GM18526 (cell line): Measurements from ENCODE around the gene PIK3AP1.

Experiments
- POLR2A ChIP-seq: IDR thresholded peaks from 3 replicates; pipeline ENCODE4 v1.6.1; 2011; ENCODE audit not compliant: insufficient read length; ENCODE audit errors: extremely low read depth

The PIK3AP1 gene

DNA sequence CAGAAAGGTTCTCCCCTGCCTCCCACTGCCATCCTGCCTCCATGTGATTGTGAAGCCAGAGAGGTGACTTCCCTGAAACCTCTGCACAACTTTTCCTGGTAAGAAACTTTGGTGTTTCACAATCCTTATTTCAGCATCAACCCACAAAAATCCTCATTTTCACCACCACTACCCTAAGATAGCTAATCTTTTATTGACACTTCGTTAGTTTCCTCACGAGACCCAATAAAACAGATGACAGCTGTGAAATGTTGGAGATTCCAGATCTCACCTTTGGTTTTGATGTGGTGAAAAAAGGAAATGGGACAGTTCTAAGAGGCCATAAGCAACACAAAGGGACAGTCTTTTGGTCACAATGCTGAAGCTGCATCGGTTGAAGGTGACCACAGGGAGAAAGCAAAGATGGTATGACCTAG, 73.6 kb downstream of the PIK3AP1 start:
- no peak for TF ChIP-seq POLR2A

DNA sequence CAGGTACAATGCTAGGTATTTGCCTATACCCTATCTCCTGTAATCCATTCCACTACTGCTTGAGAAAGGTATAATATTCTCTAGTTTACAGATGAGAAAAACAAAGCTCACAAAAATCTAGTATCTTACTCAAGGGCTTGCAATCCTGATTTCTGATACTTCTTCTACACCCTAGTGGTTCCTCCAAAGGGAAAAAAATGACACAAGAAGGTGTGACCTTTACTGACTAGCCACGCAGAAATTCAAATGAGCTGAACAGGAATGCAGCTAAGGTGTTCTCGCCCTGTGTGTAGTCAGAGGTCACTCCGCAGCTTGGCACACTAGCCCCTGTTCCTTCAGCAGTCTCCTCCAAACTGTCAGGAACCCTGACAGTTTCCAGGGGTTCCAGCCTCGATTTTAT, 74.0 kb downstream of the PIK3AP1 start:
- TF ChIP-seq POLR2A = no peak

DNA sequence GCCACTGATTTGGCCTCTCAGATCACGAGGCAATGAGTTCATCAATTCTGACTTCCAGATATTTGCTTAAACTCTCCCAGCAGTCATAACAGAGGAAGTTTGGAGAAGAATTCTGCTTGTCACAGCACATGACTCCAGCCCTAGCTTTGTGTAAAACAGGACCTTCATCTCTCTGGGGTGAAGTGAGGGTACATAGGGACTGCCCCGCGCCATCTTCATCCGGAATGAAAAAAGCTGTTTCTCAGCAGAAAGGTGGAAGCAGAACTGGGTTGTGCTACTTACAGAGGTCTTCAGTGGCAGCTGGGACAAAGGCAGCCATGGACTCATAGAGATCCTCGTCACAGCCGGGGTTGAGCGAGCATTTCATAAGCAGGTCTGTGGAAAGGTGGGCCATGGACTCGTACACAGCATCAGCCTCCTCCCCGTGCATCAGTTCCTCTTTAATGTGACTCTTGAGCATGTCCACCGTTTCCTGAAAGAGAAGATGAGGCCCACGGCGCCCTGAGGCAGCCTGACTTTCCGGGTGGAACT, 75.1 kb downstream of the PIK3AP1 start:
- TF ChIP-seq POLR2A = no peak

DNA sequence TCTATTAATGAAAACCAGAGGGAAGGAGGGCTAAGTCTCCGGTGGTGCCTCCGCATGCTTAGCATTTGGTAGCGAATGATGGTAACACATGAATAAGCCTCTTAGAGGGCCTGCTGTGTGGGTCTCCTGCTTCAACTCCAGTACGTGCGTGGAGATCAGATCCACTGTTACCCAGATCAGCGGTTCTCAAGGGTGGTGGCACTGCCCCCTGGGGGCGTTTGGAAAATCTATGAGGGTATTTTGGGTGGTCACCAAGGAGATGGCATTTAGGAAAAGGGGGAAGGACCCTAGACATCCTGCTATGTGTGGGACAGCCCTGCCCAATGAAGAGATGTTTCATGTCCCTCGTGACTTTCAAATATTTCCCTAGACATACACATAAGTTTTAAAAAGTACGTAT, 76.4 kb downstream of the PIK3AP1 start:
- TF ChIP-seq POLR2A = no peak

DNA sequence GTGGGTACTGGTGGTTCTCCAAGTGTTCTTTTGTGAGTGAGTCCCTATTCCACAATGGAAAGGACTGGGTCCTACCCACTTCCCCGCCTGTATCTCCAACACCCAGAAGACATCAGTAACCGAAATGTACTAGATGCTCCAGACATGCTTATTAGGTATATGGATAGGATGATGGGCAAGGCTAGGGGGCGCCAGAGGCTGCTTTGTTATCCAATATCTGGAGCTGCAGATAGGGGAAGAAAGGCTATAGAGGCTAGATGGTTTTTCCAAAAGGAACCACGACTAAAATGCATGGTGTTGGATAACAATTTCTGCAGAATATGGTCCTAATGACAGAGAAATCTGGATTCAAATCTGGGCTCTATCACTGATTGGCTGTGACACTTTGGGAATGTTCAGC, 77.3 kb downstream of the PIK3AP1 start:
- TF ChIP-seq POLR2A = no peak

DNA sequence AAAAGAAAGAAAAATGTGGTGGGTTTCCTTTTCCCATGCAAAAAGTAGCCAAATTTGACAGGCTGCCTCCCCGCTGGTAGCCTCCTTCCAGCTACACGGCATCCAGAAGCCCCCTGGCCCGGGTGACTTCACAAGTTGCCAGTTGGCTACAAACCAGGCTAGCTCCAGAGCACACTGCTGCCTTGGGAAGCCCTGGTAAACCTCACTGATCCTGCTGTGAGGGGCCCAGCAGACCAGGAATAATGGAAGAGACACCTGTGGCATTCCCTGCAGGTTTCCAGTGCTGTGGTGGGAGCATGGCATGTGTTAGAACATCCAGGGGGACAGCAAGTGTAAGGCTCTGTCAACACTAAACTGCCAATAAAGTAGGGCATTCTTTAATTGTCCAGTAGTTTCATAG, 77.8 kb downstream of the PIK3AP1 start:
- TF ChIP-seq POLR2A = no peak

DNA sequence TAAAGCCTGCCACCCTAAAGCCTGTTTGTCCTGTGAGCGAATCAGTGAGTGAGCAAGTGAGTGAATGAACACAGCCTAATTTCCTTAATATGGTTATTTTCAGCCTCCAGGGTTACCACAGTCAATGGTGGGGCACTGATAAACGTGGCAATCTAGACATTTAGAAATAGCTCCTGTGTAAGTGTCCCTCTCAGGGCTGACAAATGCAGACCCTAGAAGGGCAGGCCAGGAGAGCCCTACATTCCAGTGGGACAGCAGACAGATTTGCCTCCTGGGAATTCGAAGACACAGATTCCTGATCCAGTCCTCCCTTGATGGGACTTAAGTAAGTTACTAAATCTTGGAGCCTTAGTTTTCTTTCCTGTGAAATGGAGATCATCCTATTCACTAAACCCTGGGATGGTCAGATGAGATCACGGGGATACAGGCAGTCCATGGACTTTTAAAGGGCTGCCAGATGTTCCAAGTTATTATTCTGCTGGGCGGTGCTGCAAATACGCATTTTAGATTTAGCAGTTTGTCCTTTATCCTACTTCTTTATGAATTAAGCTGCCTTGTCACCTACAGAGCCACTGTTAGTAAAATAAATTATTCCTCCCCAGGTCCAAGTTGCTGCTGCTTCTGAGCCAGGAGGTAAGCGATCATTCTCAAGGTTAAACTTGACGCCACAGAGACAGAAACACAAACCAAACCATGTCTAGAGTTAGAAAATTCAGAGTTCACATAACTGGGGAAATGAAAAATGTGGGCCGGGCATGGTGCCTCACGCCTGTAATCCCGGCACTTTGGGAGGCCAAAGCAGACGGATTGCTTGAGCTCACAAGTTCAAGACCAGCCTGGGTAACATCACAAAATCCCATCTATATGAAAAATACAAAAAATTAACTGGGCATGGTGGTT, 78.7 kb downstream of the PIK3AP1 start:
- no peak for TF ChIP-seq POLR2A

DNA sequence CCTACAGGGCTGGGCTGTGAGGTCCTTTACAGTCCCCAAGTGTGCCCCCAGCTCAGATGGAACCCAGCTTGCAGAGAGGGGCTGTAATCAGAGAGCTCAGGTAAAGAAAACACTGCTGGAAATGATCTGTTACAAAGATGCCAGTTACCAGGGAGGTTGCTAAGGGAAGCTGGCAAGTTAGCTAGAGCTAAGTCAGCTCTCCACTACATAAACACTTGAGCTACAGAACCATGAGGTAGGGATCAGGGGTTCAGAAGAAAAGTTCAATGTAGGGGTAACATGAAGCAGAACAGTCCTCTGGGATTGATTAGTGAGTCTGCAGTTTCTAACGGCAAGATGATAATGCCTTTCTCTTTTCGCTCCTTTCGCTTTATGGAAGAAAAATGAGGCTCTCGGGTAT, 80.4 kb downstream of the PIK3AP1 start:
- TF ChIP-seq POLR2A = no peak

DNA sequence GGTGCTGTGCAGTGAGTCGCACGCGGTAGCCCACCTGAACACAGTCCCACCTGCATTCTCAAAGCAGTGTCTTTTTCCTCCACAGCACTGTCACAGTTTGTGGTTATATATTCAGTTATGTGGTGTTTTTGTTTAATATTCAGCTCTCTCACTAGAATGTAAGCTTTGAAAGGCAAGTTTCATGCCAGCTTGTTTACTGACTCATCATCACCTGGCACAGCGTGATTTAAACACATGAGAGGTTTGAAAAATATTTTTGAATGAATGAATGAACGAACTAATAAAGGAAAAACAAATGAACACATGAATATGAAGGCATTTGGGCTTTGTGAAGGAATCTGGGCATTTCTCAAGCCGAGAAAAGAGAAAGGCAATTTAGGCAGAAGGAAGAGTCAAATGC, 81.6 kb downstream of the PIK3AP1 start:
- no peak for TF ChIP-seq POLR2A

DNA sequence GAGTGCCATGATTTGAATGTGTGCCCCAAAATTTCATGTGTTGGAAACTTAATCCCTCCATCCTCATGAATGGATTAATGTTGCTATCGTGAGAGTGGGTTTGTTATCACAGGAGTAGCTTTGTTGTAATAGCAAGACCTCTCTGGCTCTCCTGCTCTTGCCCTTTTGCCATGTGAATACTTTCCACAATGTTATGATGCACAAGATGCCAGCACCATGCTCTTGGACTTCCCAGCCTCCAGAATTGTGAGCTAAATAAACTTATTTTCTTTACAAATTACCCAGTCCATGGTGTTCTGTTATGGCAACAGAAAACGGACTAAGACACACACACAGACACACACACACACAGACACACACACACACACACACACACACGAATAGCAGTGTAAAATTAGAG, 82.2 kb downstream of the PIK3AP1 start:
- no peak for TF ChIP-seq POLR2A

DNA sequence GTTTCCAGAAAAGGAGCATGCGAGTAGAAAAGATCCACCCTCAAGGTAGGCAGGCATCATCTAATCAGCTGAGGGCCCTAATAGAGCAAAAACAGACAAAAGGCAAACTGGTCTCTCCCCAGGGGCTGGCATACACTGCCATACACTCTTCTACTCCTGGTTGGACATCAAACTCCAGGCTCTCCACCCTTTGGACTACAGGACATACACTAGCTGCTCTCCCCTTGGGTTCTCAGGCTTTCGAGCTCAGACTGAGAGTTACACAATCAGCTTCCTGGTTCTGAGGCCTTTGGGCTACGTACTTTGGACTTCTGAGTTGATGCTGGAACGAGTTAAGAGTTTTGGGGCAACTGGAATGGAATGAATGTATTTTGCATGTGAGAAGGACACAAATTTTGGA, 82.6 kb downstream of the PIK3AP1 start:
- no peak for TF ChIP-seq POLR2A

DNA sequence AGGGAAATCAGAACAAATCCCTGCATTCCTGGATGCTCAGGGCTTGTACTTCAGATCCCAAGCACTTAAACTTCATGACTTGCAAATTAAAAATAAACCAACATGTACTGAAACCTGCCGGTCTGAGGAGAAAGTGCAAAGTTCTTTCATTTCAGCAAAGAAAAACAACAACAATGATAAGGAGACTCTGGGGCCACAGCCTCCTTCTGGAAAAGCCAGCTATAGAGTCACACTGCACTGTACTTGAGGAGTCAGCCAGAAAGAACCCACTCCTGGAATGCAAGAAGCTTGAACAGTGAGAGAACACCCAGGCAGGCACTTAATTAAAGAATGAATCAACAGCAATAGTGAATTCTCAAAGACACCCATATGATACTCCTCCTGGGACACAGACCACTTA, 83.8 kb downstream of the PIK3AP1 start:
- no peak for TF ChIP-seq POLR2A

DNA sequence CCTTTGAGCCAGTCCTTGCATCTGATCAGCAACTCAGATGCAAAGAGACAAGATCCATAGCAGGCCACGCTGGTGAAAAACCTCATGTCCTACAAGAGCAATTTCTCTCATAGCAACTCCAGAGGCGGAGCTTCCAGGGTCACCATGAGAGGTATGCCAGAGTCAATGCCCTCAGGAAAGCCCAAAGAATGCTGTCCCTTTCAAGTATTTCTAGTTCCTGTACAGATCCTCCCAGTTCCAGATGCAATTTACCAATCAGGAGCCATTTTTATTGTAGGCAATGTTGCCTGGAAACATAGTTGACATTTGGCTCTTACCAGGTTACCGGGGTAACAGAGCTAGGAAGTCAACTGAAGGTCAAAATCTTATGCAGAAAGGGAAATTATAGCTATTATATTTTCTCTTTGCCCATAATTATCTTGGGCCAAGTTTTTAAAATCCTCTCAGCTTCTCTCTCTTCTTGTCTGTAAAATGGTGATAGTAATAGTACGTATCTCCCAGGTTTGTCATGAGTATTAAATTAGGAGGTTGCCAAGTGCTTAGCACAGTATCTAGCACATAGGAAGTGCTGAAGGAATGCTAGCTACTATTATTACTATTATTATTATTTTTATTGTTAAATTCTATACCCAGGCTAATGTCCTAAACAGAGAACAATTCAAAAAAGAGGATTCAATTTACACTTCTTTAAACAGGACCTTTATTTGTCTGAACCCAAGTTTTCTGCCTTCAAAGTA, 87.2 kb downstream of the PIK3AP1 start:
- TF ChIP-seq POLR2A = no peak

DNA sequence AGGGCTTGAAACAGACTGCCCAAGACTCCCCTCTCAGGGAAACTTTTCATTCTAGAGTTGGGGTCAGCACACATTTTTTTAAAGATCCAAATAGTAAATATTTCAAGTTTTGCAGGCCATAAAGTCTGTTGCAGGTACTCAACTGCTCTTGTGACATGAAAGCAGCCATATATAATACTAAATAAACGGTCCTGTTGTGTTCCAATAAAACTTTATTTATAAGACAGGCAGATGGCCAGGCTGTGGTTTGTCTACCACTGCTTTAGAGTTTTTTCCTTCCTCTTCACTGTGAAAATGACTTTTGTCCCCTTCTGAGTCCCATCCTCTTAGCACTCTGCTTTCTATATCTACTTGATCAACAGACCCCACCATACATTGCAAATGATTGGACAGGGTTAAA, 93.0 kb downstream of the PIK3AP1 start:
- no peak for TF ChIP-seq POLR2A

DNA sequence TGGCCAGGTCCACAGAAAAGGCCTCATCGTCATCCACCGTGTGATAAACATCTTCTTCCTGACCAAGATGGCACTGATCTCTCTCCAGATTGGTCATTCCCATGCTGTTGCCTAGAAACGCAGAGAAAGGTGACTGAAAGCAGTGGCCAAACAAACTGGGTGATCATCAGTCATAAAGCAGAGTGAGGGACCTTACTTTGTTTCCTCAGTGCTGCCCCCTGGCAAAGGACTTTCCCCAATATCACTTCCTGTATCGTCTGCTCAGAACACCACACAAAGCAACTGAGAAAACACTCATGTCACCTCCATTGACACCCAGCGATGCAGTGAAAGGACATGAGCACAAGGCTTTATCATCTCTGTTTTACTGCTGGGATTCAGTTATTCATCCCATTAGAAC, 93.5 kb downstream of the PIK3AP1 start:
- no peak for TF ChIP-seq POLR2A

DNA sequence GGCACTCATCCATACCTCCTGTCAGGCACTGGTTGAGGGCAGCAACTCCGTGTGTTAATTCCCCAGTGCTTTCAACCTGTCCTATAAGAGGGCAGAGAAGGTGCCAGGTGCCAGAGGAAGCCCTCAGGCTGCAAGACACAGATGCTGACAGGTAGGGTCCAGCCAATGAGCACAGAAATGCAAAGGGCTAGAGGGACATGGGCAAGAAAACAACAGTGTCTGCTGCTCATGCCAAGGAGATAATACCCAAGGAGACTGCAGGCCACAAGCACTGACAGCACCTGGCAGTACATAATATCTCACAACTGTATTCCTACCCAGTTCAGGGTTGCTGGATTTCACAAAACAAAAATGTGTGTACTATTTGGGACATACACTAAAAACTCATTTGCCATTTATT, 95.1 kb downstream of the PIK3AP1 start:
- TF ChIP-seq POLR2A = no peak

DNA sequence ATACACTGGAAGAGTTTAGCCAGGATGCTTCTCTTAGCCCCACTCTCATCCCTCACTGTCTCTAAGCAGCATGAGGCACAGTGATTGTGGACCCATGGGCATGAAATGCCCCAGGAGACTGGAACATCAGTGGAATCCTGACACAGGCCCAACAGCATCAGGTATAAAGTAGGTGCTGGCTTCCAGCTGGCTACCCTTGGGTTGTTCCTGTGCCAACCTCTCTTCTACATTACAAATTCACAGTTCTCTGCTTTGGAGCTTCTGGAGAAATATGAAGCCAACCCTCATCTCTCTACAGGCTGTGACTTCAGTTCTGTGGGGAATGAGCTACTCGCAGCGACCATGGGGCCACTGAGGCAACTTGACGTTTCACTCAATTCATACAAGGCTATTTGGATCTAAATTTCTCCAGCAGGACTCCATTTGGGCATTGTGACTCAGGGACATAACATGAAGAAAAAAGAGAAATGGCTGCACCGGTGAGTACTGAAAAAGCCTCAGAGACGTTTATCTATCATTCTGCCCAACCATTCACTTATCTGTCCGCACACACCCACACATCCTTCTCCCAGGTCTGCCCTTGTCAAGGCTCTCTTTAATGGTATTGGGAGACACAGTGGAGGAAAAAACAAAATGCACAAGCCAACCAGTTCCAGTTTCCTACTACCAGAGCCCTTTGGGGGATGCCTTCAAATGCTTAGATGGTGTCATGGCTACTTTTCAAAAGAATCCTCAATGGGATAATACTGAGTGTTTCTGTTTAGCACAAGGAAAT, 98.1 kb downstream of the PIK3AP1 start:
- no peak for TF ChIP-seq POLR2A
